Esophagus muscularis mucosa (tissue), 4 donors: ENCODE results near the gene FRMD5. TPM values are rescaled to one million over a fixed set of nuclear protein-coding genes. Genes with fewer than 3 reads are reported as not detected.

Experiments
- DNase-seq: peaks from one replicate; pipeline ENCODE4 v3.0.0-alpha.2; 2017; ENCODE audit errors: extremely low spot score
- H3K27ac ChIP-seq, 4 donors: fragments of 200-600 bp; sonication (generic); replicated peaks in 1 of 4; 1 replicate in 3 of 4; 2 replicates in 1 of 4; pipeline ENCODE4 v1.5.1; 2016 to 2019; ENCODE audit warnings: mild to moderate bottlenecking in 1 of 4
- H3K27me3 ChIP-seq, 4 donors: fragments of 200-600 bp; sonication (generic); one replicate each; pipeline versions ENCODE4 v1.5.1 to v1.6.0; 2016 to 2019
- H3K36me3 ChIP-seq, 4 donors: fragments of 200-600 bp; sonication (generic); one replicate each; pipeline ENCODE4 v1.5.1; 2016 to 2019
- H3K4me1 ChIP-seq, 4 donors: fragments of 200-600 bp; sonication (generic); one replicate each; pipeline ENCODE4 v1.5.1; 2016 to 2019
- H3K4me3 ChIP-seq, 4 donors: fragments of 200-600 bp; sonication (generic); 1 replicate in 2 of 4; 2 replicates in 2 of 4; pipeline ENCODE4 v1.5.1; 2016 to 2019; ENCODE audit warnings: mild to moderate bottlenecking in 4 of 4, moderate library complexity in 1 of 4
- H3K9me3 ChIP-seq, 4 donors: fragments of 200-600 bp; sonication (generic); 1 replicate in 3 of 4; 2 replicates in 1 of 4; pipeline ENCODE4 v1.5.1; 2016 to 2019
- EP300 ChIP-seq: sonication (generic); formaldehyde crosslinking; IDR thresholded peaks from one replicate; pipeline ENCODE4 v1.6.1; 2017; ENCODE audit warnings: antibody characterized with exemption
- POLR2A ChIP-seq: fragments of 450-650 bp; IDR thresholded peaks from one replicate; pipeline ENCODE4 v1.6.1; 2017; ENCODE audit warnings: antibody characterized with exemption, moderate library complexity, mild to moderate bottlenecking, low read depth
- POLR2AphosphoS5 ChIP-seq, 2 donors: sonication (generic); formaldehyde crosslinking; IDR thresholded peaks; one replicate each; pipeline ENCODE4 v1.6.1; 2017; ENCODE audit warnings: antibody characterized with exemption in 2 of 2
- WGBS: methylation state at CpG from one replicate; pipeline ENCODE4 v1.1.5; 2018; 5-methylcytosine and 5-hydroxymethylcytosine counted together
- intact Hi-C: fragments of 100-400 bp; cut with DNase I; formaldehyde crosslinking; loops from one replicate; pipeline ENCODE4 v1.15.1; 2023
- total RNA-seq, 4 donors: library from RNA; depleted of rRNA; stranded (reverse); fragments of >200 nt; gene quantifications; one replicate each; pipeline versions ENCODE4 v1.1.0 to v1.2.1, GENCODE V29; 2016
- TF ChIP-seq, protein P1 (sequence below), 3 experiments: fragments of 200-600 bp in 2 of 3; fragments of 450-650 bp in 1 of 3; sonication (generic) in 2 of 3; IDR thresholded peaks; one replicate each; pipeline ENCODE4 v1.5.1; 2017 to 2019; ENCODE audit warnings: antibody characterized with exemption in 3 of 3, mild to moderate bottlenecking in 2 of 3, moderate library complexity in 1 of 3

The FRMD5 gene
- total RNA-seq, 4 donors from 2014 or later, result 0.42 to 1.4 (median 0.67) TPM

GRCh38 chr15:43905755-43906154 lies 289.3 kb downstream of the FRMD5 start:
- WGBS, result 93% methylated on average over 7 of the region's 7 CpGs
- intact Hi-C loops, result loop anchor here (10.0 kb wide), 1 partner anchor 309 kb away; no protein-coding TSS in a partner anchor
- H3K4me1 ChIP-seq, result peaks cover 0 to 5% (median 0%) of the 10 kb centered on the region in 4 donors
- no peaks in the 10 kb centered on the region for H3K9me3 ChIP-seq
- TF ChIP-seq POLR2A (no peak), EP300 (no peak), POLR2AphosphoS5 (IDR thresholded peaks at IDR 0.05) (no peak)
- TF ChIP-seq, protein P1, sequence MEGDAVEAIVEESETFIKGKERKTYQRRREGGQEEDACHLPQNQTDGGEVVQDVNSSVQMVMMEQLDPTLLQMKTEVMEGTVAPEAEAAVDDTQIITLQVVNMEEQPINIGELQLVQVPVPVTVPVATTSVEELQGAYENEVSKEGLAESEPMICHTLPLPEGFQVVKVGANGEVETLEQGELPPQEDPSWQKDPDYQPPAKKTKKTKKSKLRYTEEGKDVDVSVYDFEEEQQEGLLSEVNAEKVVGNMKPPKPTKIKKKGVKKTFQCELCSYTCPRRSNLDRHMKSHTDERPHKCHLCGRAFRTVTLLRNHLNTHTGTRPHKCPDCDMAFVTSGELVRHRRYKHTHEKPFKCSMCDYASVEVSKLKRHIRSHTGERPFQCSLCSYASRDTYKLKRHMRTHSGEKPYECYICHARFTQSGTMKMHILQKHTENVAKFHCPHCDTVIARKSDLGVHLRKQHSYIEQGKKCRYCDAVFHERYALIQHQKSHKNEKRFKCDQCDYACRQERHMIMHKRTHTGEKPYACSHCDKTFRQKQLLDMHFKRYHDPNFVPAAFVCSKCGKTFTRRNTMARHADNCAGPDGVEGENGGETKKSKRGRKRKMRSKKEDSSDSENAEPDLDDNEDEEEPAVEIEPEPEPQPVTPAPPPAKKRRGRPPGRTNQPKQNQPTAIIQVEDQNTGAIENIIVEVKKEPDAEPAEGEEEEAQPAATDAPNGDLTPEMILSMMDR (IDR thresholded peaks at IDR 0.05), result no peak
- no peak overlapping the region for H3K4me3 ChIP-seq
- no peaks in the 10 kb centered on the region for H3K36me3 ChIP-seq
- no peaks in the 10 kb centered on the region for H3K27me3 ChIP-seq
- H3K27ac ChIP-seq, result no peak overlapping the region
- DNase-seq, result no peak

DNA sequence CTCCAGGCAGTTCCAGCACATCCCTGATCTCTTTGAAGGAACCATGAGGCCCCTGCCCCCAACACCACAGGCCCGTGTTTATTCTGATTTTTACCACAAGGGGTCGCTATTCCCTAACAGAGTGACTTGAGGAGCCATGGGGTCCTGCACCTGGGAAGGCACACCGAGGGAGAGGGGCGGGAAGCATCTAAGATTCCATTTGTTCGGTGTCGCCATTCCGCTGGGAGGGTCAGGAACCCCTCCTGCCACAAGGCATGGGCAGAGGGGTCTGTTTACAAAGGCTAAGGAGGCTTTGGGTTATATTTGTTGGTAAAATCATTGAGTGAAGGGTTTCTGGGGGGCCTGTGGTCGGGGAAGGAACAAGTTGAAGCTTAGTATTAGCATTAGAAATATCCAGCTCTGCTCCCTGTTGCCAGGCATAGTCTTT lies 291.2 kb downstream of the FRMD5 start:
- H3K36me3 ChIP-seq, result no peaks in the 10 kb centered on the region
- H3K27ac ChIP-seq, result no peak overlapping the region
- no peak for TF ChIP-seq EP300
- TF ChIP-seq, protein P1 (IDR thresholded peaks at IDR 0.05), result peak; percentile 67 to 80 (median 75)
- WGBS, result 14% methylated on average over 8 of the region's 8 CpGs
- peaks cover 0 to 5% (median 0%) of the 10 kb centered on the region in 4 donors for H3K4me1 ChIP-seq
- no peaks in the 10 kb centered on the region for H3K9me3 ChIP-seq
- H3K4me3 ChIP-seq, result no peak overlapping the region
- intact Hi-C loops, result loop anchor here (5.0 to 10.0 kb wide), 2 partner anchors 163 to 311 kb away; no protein-coding TSS in a partner anchor
- H3K27me3 ChIP-seq, result no peaks in the 10 kb centered on the region
- DNase-seq, result no peak

DNA sequence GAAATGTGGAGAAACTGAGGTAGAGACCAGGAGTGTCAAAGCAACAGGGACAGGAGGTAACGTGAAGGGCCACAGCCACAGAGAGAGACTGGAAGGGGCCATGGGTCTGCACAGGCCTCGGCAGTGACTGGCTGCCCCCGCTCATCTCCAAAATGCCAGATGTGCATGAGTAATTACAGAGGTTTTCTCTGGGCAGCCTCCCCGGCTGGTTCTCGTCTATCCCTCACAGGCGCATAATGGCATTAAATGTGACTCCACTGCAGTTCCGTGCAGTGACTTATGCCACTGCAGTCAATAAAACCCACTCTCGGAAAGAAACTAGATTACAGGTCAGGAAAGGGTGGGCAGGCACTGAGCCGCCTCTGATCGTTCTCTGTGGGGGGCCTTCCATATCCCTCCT lies 293.6 kb downstream of the FRMD5 start:
- Histone ChIP-seq H3K27ac (no peak overlapping the region), H3K9me3 (no peaks in the 10 kb centered on the region), H3K4me3 (no peak overlapping the region), H3K4me1 (peaks cover 0 to 5% (median 0%) of the 10 kb centered on the region in 4 donors), H3K27me3 (no peaks in the 10 kb centered on the region), H3K36me3 (no peaks in the 10 kb centered on the region)
- TF ChIP-seq POLR2A (no peak), POLR2AphosphoS5 (IDR thresholded peaks at IDR 0.05) (no peak), EP300 (no peak)
- TF ChIP-seq, protein P1 (IDR thresholded peaks at IDR 0.05), result no peak
- 84% methylated on average over 10 of the region's 10 CpGs for WGBS
- intact Hi-C loops, result loop anchor here (5.0 to 10.0 kb wide), 2 partner anchors 166 to 313 kb away; no protein-coding TSS in a partner anchor
- DNase-seq, result no peak

DNA sequence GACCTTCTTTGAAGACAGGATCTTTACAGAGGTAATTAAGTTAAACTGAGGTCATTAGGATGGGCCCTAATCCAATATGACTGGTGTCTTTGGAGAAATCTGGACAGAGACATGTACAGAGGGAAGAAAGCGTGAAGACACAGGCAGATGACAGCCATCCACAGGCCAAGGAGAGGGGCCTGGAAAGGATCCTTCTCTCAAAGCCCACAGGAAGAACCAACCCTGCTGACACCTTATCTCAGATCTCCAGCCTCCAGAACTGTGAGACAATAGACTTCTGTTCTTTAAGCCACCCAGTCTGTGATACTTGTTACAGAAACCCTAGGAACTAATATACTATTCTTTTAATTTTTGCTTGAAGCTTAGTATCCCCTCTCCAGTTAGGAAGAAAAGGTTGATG lies 294.1 kb downstream of the FRMD5 start:
- 100% methylated on average over 1 of the region's 1 CpG for WGBS
- H3K27ac ChIP-seq, result no peak overlapping the region
- intact Hi-C loops, result loop anchor here (5.0 to 10.0 kb wide), 2 partner anchors 166 to 314 kb away; no protein-coding TSS in a partner anchor

More for the DNA sequence above, 294.1 kb downstream of the FRMD5 start:
- no peak overlapping the region for H3K4me3 ChIP-seq
- DNase-seq, result no peak
- peaks cover 0 to 5% (median 0%) of the 10 kb centered on the region in 4 donors for H3K4me1 ChIP-seq
- TF ChIP-seq POLR2A (no peak), POLR2AphosphoS5 (IDR thresholded peaks at IDR 0.05) (no peak), EP300 (no peak)
- TF ChIP-seq, protein P1 (IDR thresholded peaks at IDR 0.05), result no peak
- H3K27me3 ChIP-seq, result no peaks in the 10 kb centered on the region
- no peaks in the 10 kb centered on the region for H3K36me3 ChIP-seq
- no peaks in the 10 kb centered on the region for H3K9me3 ChIP-seq
